ENCODE measurements around the gene NR2F1.

DNA sequence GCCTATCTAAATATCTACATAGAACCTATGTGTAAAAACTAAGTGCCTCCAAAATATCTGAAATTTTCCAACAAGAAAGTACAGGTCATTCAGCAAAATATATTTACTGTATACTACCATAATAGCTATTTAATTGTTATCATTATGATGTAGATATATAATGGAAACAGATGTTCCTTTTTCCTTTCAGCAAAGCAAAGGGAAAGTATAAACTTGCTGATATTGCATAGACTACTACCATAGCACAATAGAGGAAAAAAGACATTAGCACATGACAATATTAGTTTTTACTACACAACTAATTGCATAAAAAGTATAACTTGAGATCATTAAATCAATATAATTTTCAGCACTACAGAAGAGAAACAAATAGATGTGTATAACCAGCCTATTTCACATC is 16.9 kb upstream of the NR2F1 start:
- TF ChIP-seq, protein P1, sequence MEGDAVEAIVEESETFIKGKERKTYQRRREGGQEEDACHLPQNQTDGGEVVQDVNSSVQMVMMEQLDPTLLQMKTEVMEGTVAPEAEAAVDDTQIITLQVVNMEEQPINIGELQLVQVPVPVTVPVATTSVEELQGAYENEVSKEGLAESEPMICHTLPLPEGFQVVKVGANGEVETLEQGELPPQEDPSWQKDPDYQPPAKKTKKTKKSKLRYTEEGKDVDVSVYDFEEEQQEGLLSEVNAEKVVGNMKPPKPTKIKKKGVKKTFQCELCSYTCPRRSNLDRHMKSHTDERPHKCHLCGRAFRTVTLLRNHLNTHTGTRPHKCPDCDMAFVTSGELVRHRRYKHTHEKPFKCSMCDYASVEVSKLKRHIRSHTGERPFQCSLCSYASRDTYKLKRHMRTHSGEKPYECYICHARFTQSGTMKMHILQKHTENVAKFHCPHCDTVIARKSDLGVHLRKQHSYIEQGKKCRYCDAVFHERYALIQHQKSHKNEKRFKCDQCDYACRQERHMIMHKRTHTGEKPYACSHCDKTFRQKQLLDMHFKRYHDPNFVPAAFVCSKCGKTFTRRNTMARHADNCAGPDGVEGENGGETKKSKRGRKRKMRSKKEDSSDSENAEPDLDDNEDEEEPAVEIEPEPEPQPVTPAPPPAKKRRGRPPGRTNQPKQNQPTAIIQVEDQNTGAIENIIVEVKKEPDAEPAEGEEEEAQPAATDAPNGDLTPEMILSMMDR (IDR thresholded peaks at IDR 0.05; ENCODE audit: poor library complexity): no peak
- TF ChIP-seq EZH2 (IDR thresholded peaks at IDR 0.05; ENCODE audit: borderline replicate concordance) (no peak), EZH2phosphoT487 (IDR thresholded peaks at IDR 0.05; ENCODE audit: low read depth, severe bottlenecking, unreplicated experiment) (no peak)
